Esophagus muscularis mucosa (tissue), 4 donors: ENCODE measurements around the gene CNTRL. TPM values are rescaled to one million over a fixed set of nuclear protein-coding genes. Genes with fewer than 3 reads are reported as not detected.
"Not testable (repeated sequence)": the region's sequence is repeated elsewhere in the genome, so short reads cannot be mapped to it uniquely, and the experiment has no call there.

Source experiments
- DNase-seq: peaks from one replicate; pipeline ENCODE4 v3.0.0-alpha.2; 2017; ENCODE audit errors: extremely low spot score
- H3K27ac ChIP-seq, 4 donors: fragments of 200-600 bp; sonication (generic); replicated peaks in 1 of 4; 1 replicate in 3 of 4; 2 replicates in 1 of 4; pipeline ENCODE4 v1.5.1; 2016 to 2019; ENCODE audit warnings: mild to moderate bottlenecking in 1 of 4
- H3K27me3 ChIP-seq, 4 donors: fragments of 200-600 bp; sonication (generic); one replicate each; pipeline versions ENCODE4 v1.5.1 to v1.6.0; 2016 to 2019
- H3K36me3 ChIP-seq, 4 donors: fragments of 200-600 bp; sonication (generic); one replicate each; pipeline ENCODE4 v1.5.1; 2016 to 2019
- H3K4me1 ChIP-seq, 4 donors: fragments of 200-600 bp; sonication (generic); one replicate each; pipeline ENCODE4 v1.5.1; 2016 to 2019
- H3K4me3 ChIP-seq, 4 donors: fragments of 200-600 bp; sonication (generic); 1 replicate in 2 of 4; 2 replicates in 2 of 4; pipeline ENCODE4 v1.5.1; 2016 to 2019; ENCODE audit warnings: mild to moderate bottlenecking in 4 of 4, moderate library complexity in 1 of 4
- H3K9me3 ChIP-seq, 4 donors: fragments of 200-600 bp; sonication (generic); 1 replicate in 3 of 4; 2 replicates in 1 of 4; pipeline ENCODE4 v1.5.1; 2016 to 2019
- EP300 ChIP-seq: sonication (generic); formaldehyde crosslinking; IDR thresholded peaks from one replicate; pipeline ENCODE4 v1.6.1; 2017; ENCODE audit warnings: antibody characterized with exemption
- POLR2A ChIP-seq: fragments of 450-650 bp; IDR thresholded peaks from one replicate; pipeline ENCODE4 v1.6.1; 2017; ENCODE audit warnings: antibody characterized with exemption, moderate library complexity, mild to moderate bottlenecking, low read depth
- POLR2AphosphoS5 ChIP-seq, 2 donors: sonication (generic); formaldehyde crosslinking; IDR thresholded peaks; one replicate each; pipeline ENCODE4 v1.6.1; 2017; ENCODE audit warnings: antibody characterized with exemption in 2 of 2
- WGBS: methylation state at CpG from one replicate; pipeline ENCODE4 v1.1.5; 2018; 5-methylcytosine and 5-hydroxymethylcytosine counted together
- intact Hi-C: fragments of 100-400 bp; cut with DNase I; formaldehyde crosslinking; loops from one replicate; pipeline ENCODE4 v1.15.1; 2023
- total RNA-seq, 4 donors: library from RNA; depleted of rRNA; stranded (reverse); fragments of >200 nt; gene quantifications; one replicate each; pipeline versions ENCODE4 v1.1.0 to v1.2.1, GENCODE V29; 2016
- TF ChIP-seq, protein P1 (sequence below), 3 experiments: fragments of 200-600 bp in 2 of 3; fragments of 450-650 bp in 1 of 3; sonication (generic) in 2 of 3; IDR thresholded peaks; one replicate each; pipeline ENCODE4 v1.5.1; 2017 to 2019; ENCODE audit warnings: antibody characterized with exemption in 3 of 3, mild to moderate bottlenecking in 2 of 3, moderate library complexity in 1 of 3

Gene CNTRL
- total RNA-seq, 4 donors from 2014 or later = 7.8 to 14.1 (median 11.2) TPM

DNA sequence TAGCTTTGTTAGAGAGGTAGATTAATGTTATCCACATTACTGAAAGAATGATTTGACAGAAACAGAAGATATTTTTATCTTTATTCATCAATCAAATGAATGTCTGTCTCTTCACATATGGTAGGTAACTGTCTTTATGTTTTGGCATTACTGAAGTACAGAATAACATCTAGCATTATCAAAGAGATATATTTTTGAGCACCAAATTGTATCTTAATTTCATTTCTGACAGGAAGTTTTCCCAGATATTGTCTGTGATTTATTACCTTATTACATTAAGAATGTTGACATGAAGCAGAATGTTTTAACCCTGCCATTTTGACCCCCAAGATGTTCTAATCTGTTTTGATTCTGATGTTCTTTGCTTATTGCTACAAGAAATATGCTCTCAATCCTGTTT, 20.3 kb downstream of the CNTRL start:
- peaks cover 0 to 52% (median 17%) of the 10 kb centered on the region in 4 donors for H3K36me3 ChIP-seq
- H3K27me3 ChIP-seq = no peaks in the 10 kb centered on the region
- intact Hi-C loops = no loop called here
- no peak overlapping the region for H3K27ac ChIP-seq
- DNase-seq = no peak
- H3K4me3 ChIP-seq = no peak overlapping the region
- no peaks in the 10 kb centered on the region for H3K4me1 ChIP-seq
- TF ChIP-seq POLR2A (no peak), POLR2AphosphoS5 (IDR thresholded peaks at IDR 0.05) (no peak)
- TF ChIP-seq, protein P1, sequence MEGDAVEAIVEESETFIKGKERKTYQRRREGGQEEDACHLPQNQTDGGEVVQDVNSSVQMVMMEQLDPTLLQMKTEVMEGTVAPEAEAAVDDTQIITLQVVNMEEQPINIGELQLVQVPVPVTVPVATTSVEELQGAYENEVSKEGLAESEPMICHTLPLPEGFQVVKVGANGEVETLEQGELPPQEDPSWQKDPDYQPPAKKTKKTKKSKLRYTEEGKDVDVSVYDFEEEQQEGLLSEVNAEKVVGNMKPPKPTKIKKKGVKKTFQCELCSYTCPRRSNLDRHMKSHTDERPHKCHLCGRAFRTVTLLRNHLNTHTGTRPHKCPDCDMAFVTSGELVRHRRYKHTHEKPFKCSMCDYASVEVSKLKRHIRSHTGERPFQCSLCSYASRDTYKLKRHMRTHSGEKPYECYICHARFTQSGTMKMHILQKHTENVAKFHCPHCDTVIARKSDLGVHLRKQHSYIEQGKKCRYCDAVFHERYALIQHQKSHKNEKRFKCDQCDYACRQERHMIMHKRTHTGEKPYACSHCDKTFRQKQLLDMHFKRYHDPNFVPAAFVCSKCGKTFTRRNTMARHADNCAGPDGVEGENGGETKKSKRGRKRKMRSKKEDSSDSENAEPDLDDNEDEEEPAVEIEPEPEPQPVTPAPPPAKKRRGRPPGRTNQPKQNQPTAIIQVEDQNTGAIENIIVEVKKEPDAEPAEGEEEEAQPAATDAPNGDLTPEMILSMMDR (IDR thresholded peaks at IDR 0.05) = no peak
- no peaks in the 10 kb centered on the region for H3K9me3 ChIP-seq

DNA sequence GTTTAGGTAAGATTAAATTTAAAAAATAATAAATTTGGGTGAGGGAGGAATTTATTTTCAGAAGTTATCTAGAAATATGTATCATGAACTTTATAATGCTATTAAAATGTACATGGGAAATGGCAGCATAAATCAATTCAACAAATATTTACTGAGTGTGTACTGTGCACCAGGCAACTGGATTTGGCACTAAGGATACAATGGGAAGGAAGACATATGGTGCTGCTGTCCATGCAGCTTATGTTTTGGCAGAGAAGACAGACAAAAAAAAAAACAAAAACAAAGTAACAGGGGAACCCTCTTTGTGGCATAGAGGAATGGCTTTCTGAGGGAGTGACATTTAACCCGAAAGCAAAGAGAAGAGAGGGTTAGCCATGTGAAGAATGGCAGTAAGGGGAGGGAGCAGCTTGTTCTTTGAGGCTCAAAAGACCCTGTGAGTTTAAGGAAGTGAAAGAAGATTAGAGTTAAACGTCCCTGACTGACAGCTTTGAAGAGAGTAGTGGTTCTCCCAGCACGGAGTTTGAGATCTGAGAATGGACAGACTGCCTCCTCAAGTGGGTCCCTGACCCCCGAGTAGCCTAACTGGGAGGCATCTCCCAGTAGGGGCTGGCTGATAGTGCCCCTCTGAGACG, 23.9 kb downstream of the CNTRL start:
- intact Hi-C loops = no loop called here
- H3K4me1 ChIP-seq = no peaks in the 10 kb centered on the region
- DNase-seq = no peak
- no peaks in the 10 kb centered on the region for H3K9me3 ChIP-seq
- TF ChIP-seq, protein P1 (IDR thresholded peaks at IDR 0.05) = no peak
- TF ChIP-seq POLR2AphosphoS5 (IDR thresholded peaks at IDR 0.05) (no peak), EP300 (no peak), POLR2A (no peak)
- H3K36me3 ChIP-seq = peaks cover 0 to 36% (median 10%) of the 10 kb centered on the region in 4 donors
- 81% methylated on average over 5 of the region's 5 CpGs for WGBS
- no peak overlapping the region for H3K27ac ChIP-seq
- no peak overlapping the region for H3K4me3 ChIP-seq
- no peaks in the 10 kb centered on the region for H3K27me3 ChIP-seq

DNA sequence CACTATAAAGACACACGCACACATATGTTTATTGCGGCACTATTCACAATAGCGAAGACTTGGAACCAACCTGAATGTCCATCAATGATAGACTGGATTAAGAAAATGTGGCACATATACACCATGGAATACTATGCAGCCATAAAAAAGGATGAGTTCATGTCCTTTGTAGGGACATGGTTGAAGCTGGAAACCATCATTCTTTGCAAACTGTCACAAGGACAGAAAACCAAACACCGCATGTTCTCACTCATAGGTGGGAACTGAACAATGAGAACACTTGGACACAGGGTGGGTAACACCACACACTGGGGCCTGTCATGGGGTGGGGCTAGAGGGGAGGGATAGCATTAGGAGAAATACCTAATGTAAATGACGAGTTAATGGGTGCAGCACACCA, 29.3 kb downstream of the CNTRL start:
- DNase-seq, H3K4me1 ChIP-seq, H3K27me3 ChIP-seq, intact Hi-C loops, H3K9me3 ChIP-seq, H3K4me3 ChIP-seq, H3K27ac ChIP-seq: not testable (repeated sequence)
- WGBS = 99% methylated on average over 5 of the region's 5 CpGs
- H3K36me3 ChIP-seq = peaks cover 0 to 10% (median 4%) of the 10 kb centered on the region in 4 donors

DNA sequence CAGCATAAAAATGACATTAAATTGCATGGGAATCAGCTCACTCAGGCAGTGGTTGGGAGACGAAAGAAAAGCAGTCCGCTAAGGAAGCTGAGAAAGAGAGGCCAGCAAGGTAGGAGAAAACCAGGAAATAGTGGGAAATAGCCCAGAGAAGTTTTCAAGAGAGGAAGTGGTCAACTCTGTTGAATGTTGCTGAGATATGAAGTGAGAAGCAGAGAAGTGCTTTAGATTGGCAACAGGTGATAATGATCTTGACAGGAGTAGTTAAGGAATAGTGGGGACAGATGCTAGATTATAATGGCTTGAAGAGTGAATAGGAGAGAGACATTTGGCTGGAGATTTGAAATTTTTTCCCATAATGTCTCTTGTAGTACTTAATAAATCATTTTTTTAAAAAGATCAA, 30.8 kb downstream of the CNTRL start:
- Histone ChIP-seq H3K36me3 (no peaks in the 10 kb centered on the region), H3K4me3 (no peak overlapping the region), H3K9me3 (no peaks in the 10 kb centered on the region), H3K27ac (no peak overlapping the region), H3K27me3 (no peaks in the 10 kb centered on the region), H3K4me1 (no peaks in the 10 kb centered on the region)
- 81% methylated on average over 2 of the region's 2 CpGs for WGBS
- TF ChIP-seq POLR2A (no peak), POLR2AphosphoS5 (IDR thresholded peaks at IDR 0.05) (no peak), EP300 (no peak)
- TF ChIP-seq, protein P1 (IDR thresholded peaks at IDR 0.05) = no peak
- intact Hi-C loops = no loop called here
- no peak for DNase-seq

DNA sequence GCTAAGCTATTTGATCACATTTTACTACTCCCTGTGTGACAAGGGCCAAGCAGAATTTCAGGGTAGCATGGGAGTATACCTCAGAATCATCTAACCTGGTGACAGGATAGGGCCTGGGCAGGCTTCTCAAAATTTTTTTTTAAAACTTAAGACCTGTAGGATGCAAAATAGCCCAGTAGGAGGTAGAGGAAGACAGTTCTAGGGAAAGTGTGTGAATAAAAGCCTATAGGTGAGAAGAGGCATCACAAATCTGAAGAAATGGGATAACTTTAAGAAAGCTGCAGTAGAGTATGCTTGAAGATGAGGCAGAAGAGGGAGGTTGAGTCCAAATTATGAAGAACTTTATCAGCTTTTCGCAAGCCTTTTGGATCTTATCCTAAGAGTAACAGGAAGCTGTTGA, 32.3 kb downstream of the CNTRL start:
- WGBS = 87% methylated on average over 1 of the region's 1 CpG
- no peaks in the 10 kb centered on the region for H3K36me3 ChIP-seq
- no peaks in the 10 kb centered on the region for H3K4me1 ChIP-seq
- H3K27me3 ChIP-seq = no peaks in the 10 kb centered on the region
- no peak for DNase-seq
- intact Hi-C loops = no loop called here
- TF ChIP-seq, protein P1 (IDR thresholded peaks at IDR 0.05) = no peak
- TF ChIP-seq POLR2AphosphoS5 (IDR thresholded peaks at IDR 0.05) (no peak), EP300 (no peak), POLR2A (no peak)
- H3K4me3 ChIP-seq = no peak overlapping the region
- no peaks in the 10 kb centered on the region for H3K9me3 ChIP-seq
- H3K27ac ChIP-seq = no peak overlapping the region
